ENCODE measurements around the gene ZC2HC1C.
"Not testable (repeated sequence)": the region's sequence is repeated elsewhere in the genome, so short reads cannot be mapped to it uniquely, and the experiment has no call there.

ZC2HC1C gene

DNA sequence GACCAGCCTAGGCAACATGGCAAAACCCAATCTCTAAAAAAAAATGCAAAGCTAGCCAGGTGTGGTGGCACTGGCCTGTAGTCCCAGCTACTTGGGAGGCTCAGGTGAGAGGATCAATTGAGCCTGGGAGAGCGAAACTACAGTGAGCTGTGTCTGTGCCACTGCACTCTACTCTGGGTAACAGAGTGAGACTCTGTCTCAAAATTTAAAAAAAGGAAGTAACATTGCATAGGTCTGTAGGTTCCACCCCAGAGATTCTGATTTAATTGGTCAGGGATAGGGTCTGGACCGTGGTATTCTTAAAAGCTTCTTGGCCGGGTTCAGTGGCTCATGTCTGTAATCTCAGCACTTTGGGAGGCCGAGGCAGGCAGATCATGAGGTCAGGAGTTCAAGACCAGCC, 26.2 kb downstream of the ZC2HC1C start:
- DNase-seq (ENCODE audit: low spot score): no peak

DNA sequence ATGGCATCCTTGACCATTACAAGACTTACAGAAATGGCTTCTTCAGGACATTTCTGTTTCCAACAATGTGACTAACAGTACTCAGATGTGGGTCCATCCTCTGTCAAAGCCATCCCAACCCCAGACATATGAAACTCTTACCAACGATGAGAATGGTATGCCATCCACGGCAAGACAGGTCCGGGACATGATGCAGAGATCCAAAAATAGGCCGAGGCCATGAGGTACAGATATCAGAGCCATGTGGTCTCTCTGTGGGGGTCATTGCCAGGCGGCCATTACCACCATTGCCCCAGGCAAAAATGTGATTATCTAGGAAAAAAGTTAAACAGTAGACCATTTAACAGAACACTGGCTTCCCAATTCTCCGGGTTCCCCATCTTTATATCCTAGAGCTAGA, 27.5 kb downstream of the ZC2HC1C start:
- DNase-seq (ENCODE audit: low spot score): no peak

DNA sequence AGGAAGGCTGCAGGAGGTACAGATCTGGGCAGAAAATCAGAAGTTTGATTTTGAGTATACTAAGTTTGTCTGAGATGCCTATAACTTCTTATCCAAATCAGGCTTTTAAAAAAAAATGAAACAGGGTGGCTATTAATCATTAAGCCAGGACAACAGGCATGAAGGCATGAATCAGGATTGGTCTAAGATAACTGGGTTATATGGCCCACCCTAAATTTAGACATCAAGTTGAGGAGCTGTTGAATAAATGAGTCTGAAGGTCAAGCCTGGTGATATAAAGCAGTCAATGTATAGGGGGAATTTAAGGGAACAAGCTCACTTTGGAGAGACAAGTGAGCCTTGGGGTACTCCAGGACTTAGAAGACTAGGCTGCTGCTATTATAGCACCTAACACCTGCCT, 28.8 kb downstream of the ZC2HC1C start:
- no peak for DNase-seq (ENCODE audit: low spot score)

DNA sequence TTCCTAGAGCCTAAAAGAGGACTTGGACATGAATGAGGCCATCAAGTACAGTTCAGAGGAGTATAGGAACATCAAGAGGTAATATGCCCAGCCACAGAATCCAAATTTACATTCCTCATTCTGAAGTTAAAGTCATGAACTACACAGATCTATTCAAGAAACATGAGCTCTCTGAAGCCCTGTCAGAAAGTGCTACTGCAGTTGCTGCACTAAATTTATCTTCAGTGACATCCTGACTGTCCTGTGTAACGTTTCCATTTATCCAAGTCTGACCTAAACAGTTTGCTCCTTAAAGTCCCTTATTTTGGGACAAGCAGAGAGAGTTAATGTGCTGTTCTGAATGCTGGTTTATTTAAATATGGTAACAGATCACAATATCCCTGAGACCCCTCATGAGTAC, 29.2 kb downstream of the ZC2HC1C start:
- no peak for DNase-seq (ENCODE audit: low spot score)

DNA sequence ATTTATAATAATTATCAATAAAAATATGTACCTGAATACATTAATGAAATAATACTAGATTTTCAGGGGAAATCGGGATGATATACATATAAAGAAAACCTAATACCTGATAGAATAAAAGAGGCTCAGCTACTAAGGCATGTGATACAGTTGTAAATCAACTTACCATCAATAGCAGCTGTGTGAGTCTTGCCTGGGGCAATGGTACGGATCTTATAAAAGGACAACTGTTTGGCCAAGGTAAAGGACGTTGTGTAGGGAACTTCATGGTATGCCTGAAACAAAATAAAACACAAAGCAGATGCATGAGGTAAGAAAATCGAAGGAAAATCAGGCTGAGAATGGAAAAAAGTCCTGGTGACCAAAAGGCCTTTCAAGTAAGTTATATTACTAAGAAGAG, 32.0 kb downstream of the ZC2HC1C start:
- DNase-seq (ENCODE audit: low spot score): no peak

DNA sequence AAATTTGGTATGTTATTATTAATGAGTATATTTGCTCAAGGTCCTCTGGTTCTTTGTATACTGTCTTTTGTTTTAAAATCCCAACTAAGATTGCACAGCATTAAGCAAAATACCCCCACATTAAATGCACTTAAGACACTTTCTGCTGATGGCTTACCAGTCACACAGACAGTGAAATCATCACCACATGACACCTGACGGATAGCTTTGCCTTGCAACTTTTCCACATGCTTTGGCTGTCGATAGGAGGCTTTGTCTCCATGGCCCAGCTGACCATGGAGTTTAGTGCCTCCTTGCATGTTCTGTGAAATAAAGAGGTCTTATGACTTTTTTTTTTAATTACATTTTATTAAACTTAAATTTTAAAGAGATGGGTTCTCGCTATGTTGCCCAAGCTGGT, 37.7 kb downstream of the ZC2HC1C start:
- no peak for DNase-seq (ENCODE audit: low spot score)

DNA sequence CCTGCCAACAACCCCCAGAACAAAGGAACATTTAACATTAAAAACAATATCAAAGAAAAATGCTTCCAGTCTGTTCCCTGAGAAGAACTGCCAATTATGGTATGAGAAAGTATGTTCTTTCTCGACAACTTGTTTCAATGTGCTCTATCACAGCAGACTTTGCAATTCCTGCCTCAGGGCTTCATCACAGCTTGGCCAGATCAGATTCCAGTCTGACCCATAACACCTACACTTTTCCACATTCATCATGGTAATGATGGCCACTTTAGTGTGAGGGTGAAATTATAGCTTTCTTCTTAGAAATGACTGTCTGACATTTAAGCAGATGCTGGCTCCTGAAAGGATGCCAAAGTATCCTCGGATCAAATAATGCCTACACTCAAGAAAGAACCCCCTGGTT, 40.4 kb downstream of the ZC2HC1C start:
- DNase-seq (ENCODE audit: low spot score): no peak

DNA sequence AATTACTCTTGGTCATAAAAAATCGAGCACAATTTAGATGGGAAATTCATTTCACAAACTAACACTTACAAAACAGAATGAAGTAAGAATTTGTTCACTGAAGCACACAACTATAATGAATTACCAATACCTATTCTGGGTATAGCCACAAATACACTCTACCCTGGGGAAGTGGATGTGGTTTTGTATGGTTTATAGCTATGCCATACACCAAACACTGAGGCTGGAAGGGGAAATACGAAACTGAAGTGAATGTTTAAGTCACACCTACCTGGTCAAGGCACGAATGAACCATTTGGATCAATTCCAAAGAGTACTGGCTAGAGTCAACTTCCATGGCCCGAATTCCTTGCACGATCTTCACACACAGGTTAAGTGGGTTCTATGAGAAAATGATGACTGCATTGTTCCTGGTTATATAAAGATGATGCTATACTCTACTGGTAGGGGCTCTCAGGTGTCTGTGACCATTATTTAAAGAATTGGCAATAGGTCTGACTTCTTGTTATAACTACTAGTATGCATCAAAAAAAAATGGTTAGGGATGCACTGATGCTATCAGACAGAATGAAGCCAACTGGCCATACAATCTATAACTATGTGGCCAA, 44.6 kb downstream of the ZC2HC1C start:
- DNase-seq (ENCODE audit: low spot score): no peak

DNA sequence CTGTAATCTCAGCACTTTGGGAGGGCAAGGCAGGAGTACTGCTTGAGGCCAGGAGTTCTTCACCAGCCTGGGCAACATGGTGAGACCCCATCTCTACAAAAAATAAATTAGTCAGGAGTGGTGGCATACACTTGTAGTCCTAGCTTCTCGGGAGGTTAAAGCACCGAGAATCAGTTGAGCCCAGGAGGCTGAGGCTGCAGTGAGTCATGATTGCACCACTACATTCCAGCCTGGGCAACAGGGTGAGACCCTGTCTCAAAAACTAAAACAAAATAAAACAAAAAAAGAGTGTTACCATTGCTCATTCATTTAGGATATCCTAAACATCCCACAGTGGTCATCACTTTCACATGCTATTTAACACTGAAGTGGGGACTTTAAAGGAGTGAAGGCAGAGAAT, 49.6 kb downstream of the ZC2HC1C start:
- no peak for DNase-seq (ENCODE audit: low spot score)

DNA sequence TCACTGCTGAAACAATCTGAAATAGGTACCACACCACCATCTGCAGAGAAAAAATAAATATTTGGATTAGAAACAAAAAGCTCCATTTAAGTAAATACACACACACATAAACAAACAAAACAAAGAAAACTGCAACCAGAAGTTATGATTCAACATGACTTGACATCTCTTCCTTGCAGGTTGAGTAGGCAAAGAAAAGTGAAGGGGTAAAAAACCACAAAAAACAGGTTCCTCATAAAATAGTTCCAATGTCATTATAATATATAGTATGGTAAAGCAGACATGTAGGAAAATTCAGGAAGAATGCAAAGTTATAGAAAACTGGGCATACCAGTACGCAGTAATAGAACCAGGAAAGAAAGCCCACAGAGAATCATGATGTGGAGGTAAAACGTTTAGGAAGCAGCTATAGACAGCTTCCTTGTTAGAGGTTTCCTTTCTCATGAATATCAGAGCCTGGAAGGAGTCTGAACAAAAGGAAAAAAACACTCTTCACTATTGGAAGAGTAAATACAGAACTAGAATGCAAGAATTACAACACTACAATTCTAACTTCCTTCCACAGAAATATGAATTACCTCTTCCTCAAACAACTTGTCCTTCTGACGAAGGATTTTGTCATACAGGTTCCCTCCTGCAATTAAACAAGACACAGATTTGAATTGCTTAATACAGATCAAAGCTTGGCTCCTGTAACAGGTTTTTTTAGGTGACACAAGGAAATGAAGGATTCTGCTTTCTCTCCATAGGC, 51.3 kb downstream of the ZC2HC1C start:
- no peak for DNase-seq (ENCODE audit: low spot score)

DNA sequence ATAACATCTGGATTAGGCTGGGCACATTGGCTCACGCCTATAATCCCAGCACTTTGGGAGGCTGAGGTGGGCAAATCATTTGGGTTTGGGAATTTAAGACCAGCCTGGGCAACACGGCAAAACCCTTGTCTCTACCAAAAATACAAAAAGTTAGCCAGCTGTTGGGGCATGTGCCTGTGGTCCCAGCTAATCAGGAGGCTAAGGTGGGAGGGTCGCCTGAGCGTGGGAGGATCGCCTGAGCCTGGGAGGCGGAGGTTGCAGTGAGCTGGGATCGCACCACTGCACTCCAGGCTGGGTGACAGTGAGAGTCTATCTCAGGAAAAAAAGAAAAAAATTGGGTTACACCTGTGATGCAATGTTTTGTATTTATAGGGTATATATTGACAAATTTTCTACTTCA, 52.1 kb downstream of the ZC2HC1C start:
- DNase-seq (ENCODE audit: low spot score): no peak

DNA sequence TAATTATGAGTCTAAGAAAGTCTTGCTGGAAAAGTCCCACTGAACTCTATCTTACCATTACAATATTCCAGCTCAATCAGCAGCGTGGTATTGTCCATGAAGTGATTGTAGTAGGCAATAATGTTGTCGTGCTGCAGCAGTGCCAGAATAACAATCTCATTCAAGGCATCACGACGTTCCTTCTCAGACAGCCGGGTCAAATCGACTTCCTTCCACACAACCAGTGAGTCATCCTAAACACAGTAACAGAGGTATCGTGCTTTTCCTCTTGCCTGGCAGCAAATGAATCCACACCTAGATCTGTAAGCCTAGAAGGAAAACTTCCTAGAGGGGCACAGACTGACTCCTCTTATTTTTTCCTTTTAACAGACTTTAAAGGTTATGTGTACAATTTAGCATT, 54.5 kb downstream of the ZC2HC1C start:
- no peak for DNase-seq (ENCODE audit: low spot score)

DNA sequence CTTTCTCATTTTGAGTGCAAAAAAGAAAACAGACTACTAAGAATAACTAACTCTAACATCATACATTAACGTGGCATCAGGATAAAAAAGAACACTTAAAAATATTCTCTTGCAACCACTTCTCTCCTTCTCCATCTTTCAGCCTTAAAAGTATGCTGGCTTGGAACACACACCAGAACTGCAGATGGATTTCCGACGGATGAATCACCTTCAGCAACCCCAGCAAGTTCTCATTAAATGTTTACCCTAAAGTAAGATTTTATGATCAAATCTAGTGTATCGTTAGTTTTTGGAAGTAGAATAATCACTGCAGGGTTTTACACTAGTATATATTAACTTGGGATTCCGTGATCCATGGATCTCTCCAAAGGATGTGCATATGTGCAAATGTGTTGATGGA, 56.2 kb downstream of the ZC2HC1C start:
- no peak for DNase-seq (ENCODE audit: low spot score)

DNA sequence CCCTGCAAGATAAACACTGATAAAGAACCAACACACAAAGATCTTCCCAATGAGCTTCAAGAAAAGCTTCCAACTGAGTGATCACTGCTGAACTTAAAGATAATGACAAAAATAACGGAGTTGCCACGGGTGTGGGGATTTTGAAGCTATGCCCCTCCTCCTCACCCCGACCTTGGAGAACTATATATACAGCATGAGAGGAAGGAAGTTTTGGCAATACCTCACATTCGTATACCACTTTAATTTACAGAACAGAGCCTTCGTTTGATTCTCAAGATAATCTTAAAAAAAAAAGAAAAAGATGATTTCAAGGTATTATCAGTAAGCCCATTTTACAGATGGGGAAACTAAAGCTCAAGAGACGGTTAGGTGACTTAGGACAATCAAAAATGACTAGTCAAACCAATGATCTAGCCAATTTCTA, 56.7 kb downstream of the ZC2HC1C start:
- no peak for DNase-seq (ENCODE audit: low spot score)

DNA sequence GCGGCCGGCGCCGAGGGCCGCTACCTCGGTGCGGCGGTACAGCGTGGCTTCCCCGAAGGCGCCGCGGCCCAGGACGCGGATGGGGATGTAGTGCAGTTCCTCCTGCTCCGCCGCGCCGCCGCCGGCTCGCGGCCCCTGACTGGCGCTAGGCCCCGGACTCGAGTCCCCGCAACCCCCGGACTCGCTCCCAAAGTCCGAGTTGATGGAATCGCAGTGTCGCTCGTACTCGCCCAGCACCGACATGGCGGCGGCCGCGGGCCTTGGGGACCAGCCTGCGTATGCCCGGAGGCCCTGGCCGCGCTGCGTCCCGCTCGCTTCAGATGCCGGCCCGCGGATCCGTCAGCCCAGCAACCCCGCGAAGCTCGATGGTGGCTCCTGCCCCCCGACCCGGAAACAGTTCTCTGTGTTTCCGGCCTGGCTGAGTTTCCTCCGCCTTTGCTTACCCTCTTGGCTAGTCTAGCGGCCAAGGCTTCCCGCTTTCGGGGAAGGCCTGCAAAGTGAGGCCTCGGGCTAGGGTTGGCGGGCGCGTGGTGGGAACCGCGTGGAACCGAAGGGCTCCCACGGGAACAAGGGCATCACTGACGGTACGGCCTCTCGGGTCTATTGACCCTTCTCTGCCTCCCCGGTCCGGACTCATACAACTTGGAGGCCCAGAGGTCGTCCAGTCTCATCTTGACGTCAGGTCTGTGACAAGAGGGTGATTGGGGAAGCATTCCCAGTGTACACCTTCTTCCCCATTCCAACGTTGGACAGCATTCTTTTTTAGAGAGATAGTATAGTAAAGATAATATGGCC, 57.4 kb downstream of the ZC2HC1C start, which contains the start of gene NEK9:
Gene NEK9 (minus strand): TSS at position 370 of the 795 bp plus-strand sequence. CDS start 127 bp downstream, at position 243.
- DNase-seq (ENCODE audit: low spot score): peak; percentile 87

DNA sequence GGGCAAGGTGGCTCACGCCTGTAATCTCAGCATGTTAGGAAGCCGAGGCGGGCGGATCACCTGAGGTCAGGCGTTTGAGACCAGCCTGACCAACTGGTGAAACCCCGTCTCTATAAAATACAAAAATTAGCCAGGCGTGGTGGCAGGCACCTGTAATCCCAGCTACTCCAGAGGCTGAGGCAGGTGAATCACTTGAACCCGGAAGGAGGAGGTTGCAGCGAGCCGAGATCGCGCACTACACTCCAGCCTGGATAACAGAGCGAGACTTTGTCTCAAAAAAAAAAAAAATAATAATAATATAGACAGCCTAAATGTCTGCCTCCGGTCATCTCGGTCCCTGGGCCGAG, 58.0 kb downstream of the ZC2HC1C start:
- DNase-seq (ENCODE audit: low spot score): not testable (repeated sequence)

DNA sequence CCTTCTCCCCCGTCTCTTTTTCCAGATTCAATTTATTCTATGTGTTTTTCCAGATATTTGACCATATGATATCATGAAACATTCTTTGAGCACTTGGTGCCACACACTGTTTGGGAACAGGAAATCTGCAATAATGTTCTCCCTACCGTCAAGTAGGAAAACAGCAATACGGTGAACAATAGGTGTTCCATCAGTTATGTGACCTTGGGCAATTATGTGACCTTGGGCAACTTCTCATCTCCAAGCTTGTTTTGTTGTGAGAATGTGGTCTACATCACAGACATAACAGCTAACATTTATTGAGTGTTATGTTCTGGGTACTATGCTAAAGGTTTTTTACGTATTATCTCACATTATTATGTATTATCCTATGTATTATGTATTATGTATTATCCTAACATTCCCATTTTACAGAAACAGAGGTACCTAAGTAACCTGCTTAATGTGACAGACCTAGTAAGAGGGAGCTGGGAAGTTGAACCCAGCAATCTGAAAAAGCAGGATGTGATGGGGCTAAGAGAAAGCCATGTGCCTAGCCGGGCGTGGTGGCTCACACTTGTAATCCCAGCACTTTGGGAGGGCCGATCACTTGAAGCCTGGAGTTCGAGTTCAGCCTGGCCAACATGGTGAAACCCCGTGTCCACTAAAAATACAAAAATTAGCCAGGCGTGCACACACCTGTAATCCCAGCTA, 58.6 kb downstream of the ZC2HC1C start:
- DNase-seq (ENCODE audit: low spot score): no peak

DNA sequence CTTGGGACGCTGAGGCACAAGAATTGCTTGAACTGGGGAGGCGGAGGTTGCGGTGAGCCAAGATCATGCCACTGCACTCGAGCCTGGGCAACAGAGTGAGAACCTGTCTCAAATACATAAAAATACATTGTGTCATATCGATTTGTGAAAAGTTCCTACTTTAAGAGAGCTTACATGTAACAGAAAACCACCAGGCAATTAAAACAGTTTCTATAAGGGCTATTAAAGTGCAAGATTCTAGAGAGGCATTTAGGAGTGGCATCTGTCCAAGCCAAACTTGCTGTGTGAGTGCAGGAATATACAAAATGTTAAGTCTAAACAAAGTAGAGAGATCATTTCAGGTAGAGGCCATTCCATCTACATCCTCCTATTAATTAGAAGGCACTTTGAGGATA, 59.2 kb downstream of the ZC2HC1C start:
- DNase-seq (ENCODE audit: low spot score): no peak

All from HuH-7 (cell line).